ENCODE data around the gene GLTPD2.
A peak's percentile ranks its signal among the peaks of the same experiment; 100 is the strongest.

Gene GLTPD2

DNA sequence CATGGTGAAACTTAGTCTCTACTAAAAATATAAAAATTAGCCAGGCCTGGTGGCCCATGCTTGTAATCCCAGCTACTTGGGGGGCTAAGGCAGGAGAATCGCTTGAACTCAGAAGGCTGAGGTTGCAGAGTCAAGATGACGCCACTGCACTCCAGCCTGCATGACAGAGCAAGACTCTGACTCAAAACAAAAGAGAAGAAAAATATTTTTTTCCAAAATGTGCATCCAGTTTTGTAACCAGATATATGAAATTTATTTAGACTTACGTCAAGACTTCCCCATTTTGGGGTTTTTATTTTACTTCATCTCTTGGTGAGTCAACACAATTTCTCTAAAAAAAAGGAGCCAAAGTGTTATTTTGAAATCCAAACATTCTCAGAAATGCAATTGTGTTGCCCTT, 22.6 kb upstream of the GLTPD2 start:
- H3K4me3 ChIP-seq (replicated peaks; ENCODE audit: insufficient read depth, low read length): no peak overlapping the region
- no peaks in the 10 kb centered on the region for H3K27me3 ChIP-seq (ENCODE audit: insufficient read depth, poor library complexity, severe bottlenecking)
- peak overlapping the region; percentile 43 for H3K27ac ChIP-seq (replicated peaks)
- peak in 1 of 2 experiments; percentile 28 for DNase-seq (ENCODE audit: low read depth in 1 of 2, low spot score in 1 of 2)
- TF ChIP-seq SPI1 (IDR thresholded peaks at IDR 0.05; ENCODE audit: borderline replicate concordance, low read depth) (peak; percentile 59; the same call in 1 of the 2 replicates), GABPA (IDR thresholded peaks at IDR 0.05; ENCODE audit: low read depth) (no peak), POLR2AphosphoS5 (IDR thresholded peaks at IDR 0.05; ENCODE audit: low read depth) (no peak)
- TF ChIP-seq, protein P1, sequence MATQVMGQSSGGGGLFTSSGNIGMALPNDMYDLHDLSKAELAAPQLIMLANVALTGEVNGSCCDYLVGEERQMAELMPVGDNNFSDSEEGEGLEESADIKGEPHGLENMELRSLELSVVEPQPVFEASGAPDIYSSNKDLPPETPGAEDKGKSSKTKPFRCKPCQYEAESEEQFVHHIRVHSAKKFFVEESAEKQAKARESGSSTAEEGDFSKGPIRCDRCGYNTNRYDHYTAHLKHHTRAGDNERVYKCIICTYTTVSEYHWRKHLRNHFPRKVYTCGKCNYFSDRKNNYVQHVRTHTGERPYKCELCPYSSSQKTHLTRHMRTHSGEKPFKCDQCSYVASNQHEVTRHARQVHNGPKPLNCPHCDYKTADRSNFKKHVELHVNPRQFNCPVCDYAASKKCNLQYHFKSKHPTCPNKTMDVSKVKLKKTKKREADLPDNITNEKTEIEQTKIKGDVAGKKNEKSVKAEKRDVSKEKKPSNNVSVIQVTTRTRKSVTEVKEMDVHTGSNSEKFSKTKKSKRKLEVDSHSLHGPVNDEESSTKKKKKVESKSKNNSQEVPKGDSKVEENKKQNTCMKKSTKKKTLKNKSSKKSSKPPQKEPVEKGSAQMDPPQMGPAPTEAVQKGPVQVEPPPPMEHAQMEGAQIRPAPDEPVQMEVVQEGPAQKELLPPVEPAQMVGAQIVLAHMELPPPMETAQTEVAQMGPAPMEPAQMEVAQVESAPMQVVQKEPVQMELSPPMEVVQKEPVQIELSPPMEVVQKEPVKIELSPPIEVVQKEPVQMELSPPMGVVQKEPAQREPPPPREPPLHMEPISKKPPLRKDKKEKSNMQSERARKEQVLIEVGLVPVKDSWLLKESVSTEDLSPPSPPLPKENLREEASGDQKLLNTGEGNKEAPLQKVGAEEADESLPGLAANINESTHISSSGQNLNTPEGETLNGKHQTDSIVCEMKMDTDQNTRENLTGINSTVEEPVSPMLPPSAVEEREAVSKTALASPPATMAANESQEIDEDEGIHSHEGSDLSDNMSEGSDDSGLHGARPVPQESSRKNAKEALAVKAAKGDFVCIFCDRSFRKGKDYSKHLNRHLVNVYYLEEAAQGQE (IDR thresholded peaks at IDR 0.05; ENCODE audit: insufficient replicate concordance, low read depth): no peak
- TF ChIP-seq, protein P2, sequence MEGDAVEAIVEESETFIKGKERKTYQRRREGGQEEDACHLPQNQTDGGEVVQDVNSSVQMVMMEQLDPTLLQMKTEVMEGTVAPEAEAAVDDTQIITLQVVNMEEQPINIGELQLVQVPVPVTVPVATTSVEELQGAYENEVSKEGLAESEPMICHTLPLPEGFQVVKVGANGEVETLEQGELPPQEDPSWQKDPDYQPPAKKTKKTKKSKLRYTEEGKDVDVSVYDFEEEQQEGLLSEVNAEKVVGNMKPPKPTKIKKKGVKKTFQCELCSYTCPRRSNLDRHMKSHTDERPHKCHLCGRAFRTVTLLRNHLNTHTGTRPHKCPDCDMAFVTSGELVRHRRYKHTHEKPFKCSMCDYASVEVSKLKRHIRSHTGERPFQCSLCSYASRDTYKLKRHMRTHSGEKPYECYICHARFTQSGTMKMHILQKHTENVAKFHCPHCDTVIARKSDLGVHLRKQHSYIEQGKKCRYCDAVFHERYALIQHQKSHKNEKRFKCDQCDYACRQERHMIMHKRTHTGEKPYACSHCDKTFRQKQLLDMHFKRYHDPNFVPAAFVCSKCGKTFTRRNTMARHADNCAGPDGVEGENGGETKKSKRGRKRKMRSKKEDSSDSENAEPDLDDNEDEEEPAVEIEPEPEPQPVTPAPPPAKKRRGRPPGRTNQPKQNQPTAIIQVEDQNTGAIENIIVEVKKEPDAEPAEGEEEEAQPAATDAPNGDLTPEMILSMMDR (IDR thresholded peaks at IDR 0.05; ENCODE audit: insufficient read depth, low read length): no peak

DNA sequence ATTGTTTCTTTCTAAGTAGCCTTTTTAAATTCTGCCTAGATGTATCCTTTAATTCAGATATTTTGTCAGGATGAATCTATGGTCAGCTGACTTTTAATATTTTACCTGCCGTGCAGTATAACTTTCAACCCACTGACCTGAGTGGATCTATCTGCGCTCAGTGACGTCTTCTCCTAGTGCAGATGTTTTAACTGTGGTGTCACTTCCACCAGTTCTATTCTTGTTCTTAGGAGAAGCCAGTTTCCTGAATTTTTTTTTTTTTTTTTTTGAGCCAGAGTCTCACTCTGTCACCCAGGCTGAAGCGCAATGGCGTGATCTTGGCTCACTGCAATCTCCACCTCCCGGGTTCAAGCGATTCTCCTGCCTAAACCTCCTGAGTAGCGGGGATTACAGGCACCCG, 22.0 kb upstream of the GLTPD2 start:
- no peak for TF ChIP-seq POLR2AphosphoS5 (IDR thresholded peaks at IDR 0.05; ENCODE audit: low read depth)
- TF ChIP-seq, protein P2 (IDR thresholded peaks at IDR 0.05; ENCODE audit: insufficient read depth, low read length): no peak
- TF ChIP-seq GABPA (IDR thresholded peaks at IDR 0.05; ENCODE audit: low read depth): no peak
- TF ChIP-seq, protein P1 (IDR thresholded peaks at IDR 0.05; ENCODE audit: insufficient replicate concordance, low read depth): no peak
- TF ChIP-seq SPI1 (IDR thresholded peaks at IDR 0.05; ENCODE audit: borderline replicate concordance, low read depth): no peak
- no peaks in the 10 kb centered on the region for H3K27me3 ChIP-seq (ENCODE audit: insufficient read depth, poor library complexity, severe bottlenecking)
- peak overlapping the region; percentile 43 for H3K27ac ChIP-seq (replicated peaks)
- H3K4me3 ChIP-seq (replicated peaks; ENCODE audit: insufficient read depth, low read length): no peak overlapping the region
- no peak for DNase-seq (ENCODE audit: low read depth in 1 of 2, low spot score in 1 of 2)

DNA sequence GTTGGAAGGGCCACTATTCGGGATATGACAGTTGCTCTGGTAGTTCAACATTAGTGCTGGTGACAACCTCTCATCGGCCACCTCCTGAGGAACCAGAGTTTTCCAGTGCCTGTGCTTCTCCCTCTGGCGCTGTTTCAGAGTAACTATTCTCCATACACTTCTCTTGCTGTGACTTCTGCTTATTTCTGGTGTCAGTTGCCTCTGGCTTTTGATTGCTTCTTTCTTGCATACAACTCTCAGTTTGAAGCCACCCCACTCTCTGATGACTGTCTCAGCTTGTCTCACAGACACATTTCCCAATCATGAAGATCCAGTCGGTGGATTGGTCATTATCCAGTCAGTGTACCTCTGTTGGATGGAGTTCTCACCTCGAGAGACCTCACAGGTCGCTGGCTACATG, 20.5 kb upstream of the GLTPD2 start:
- TF ChIP-seq, protein P1 (IDR thresholded peaks at IDR 0.05; ENCODE audit: insufficient replicate concordance, low read depth): no peak
- peak; percentile 37; the same call in 1 of the 2 replicates for TF ChIP-seq SPI1 (IDR thresholded peaks at IDR 0.05; ENCODE audit: borderline replicate concordance, low read depth)
- no peak for TF ChIP-seq POLR2AphosphoS5 (IDR thresholded peaks at IDR 0.05; ENCODE audit: low read depth)
- TF ChIP-seq GABPA (IDR thresholded peaks at IDR 0.05; ENCODE audit: low read depth): no peak
- TF ChIP-seq, protein P2 (IDR thresholded peaks at IDR 0.05; ENCODE audit: insufficient read depth, low read length): no peak
- DNase-seq (ENCODE audit: low read depth in 1 of 2, low spot score in 1 of 2): peak in 1 of 2 experiments; percentile 44
- Histone ChIP-seq H3K27me3 (ENCODE audit: insufficient read depth, poor library complexity, severe bottlenecking) (no peaks in the 10 kb centered on the region), H3K27ac (replicated peaks) (0 out of 2 replicates have a peak overlapping the region, but pooled peaks have one; percentile 18), H3K4me3 (replicated peaks; ENCODE audit: insufficient read depth, low read length) (no peak overlapping the region)
